AG04450 (cell line): Measurements from ENCODE around the gene DCDC2C. TPM values are rescaled to one million over a fixed set of nuclear protein-coding genes. Genes with fewer than 3 reads are reported as not detected.
"Not testable (repeated sequence)": the region's sequence is repeated elsewhere in the genome, so short reads cannot be mapped to it uniquely, and the experiment has no call there.

Source experiments
- CTCF ChIA-PET: fragments of 300-600, 350-600 bp; formaldehyde crosslinking; extraction: SDS; loops from one replicate; lab custom pipeline; 2022; ENCODE audit warnings: antibody characterized with exemption, inconsistent platforms; lab: Charles Lee
- POLR2A ChIA-PET: fragments of 350-600 bp; formaldehyde crosslinking; extraction: SDS; loops from one replicate; lab custom pipeline; 2021; ENCODE audit warnings: antibody characterized with exemption, inconsistent platforms; lab: Yijun Ruan, JAX
- DNase-seq: peaks from one replicate; pipeline ENCODE4 v3.0.0-alpha.2; 2011; ENCODE audit warnings: low read depth, low spot score
- H3K27ac ChIP-seq: one replicate; pipeline ENCODE4 v1.5.1; 2012; ENCODE audit warnings: low read depth, low read length, control low read depth
- H3K27me3 ChIP-seq: one replicate; pipeline ENCODE4 v1.6.0; 2012; ENCODE audit warnings: low read length; ENCODE audit not compliant: control insufficient read depth, insufficient read depth
- H3K4me3 ChIP-seq: 2 replicates; pipeline ENCODE4 v1.5.1; 2011; ENCODE audit warnings: mild to moderate bottlenecking, low read depth, low read length, control low read depth
- H3K9me3 ChIP-seq: 2 replicates; pipeline ENCODE4 v1.5.1; 2012; ENCODE audit warnings: low read length; ENCODE audit not compliant: control insufficient read depth, insufficient read depth
- CTCF ChIP-seq: IDR thresholded peaks from 2 replicates; pipeline ENCODE4 v1.5.1; 2011; ENCODE audit warnings: low read depth, low read length, control low read depth, inconsistent platforms
- polyA plus RNA-seq: library from polyadenylated mRNA; depleted of rRNA; stranded (reverse); fragments of >200 nt; gene quantifications from 2 replicates; pipeline ENCODE4 v1.2.3, GENCODE V29; 2011

Gene DCDC2C
- polyA plus RNA-seq, 1 experiment: not detected

- DNase-seq: peak; percentile 21
- ChIA-PET POLR2A (interaction anchor here (0.6 to 2.1 kb wide), 5 partner anchors 10 to 137 kb away, joined by 3 to 9 read pairs (median 4); partner anchors contain the start of gene RNASEH1), CTCF (interaction anchor here (0.6 to 0.9 kb wide), 2 partner anchors 133 to 233 kb away, joined by 3 read pairs; no protein-coding TSS in a partner anchor)
These were observed 46.3 kb upstream of the DCDC2C start for GRCh38 chr2:3656762-3657721.

GRCh38 chr2:3657881-3658280 lies 45.5 kb upstream of the DCDC2C start, which contains the start of gene ALLC:
ALLC (plus strand) TSS chr2:3658200; CDS start chr2:3671158, 12,958 bp downstream.
- Histone ChIP-seq H3K9me3 (peaks cover 12% of the 10 kb centered on the region), H3K4me3 (no peak within 1 kb of the TSS), H3K27ac (peak within 1 kb of the TSS; percentile 39), H3K27me3 (no peaks in the 10 kb centered on the region)
- no peak for DNase-seq
- POLR2A ChIA-PET: interaction anchor here (0.8 to 2.1 kb wide), 3 partner anchors 9 to 122 kb away, joined by 3 to 9 read pairs (median 3); partner anchors contain the start of gene RNASEH1
- CTCF ChIA-PET: interaction anchor here (0.6 kb wide), 1 partner anchor 134 kb away, joined by 3 read pairs; no protein-coding TSS in a partner anchor
- TF ChIP-seq CTCF: no peak

More at GRCh38 chr2:3656762-3657721, 46.3 kb upstream of the DCDC2C start:
- no peak overlapping the region for H3K4me3 ChIP-seq
- no peaks in the 10 kb centered on the region for H3K27me3 ChIP-seq
- peak overlapping the region; percentile 39 for H3K27ac ChIP-seq
- peaks cover 12% of the 10 kb centered on the region for H3K9me3 ChIP-seq
- no peak for TF ChIP-seq CTCF

GRCh38 chr2:3659447-3660432 lies 43.6 kb upstream of the DCDC2C start:
- H3K27me3 ChIP-seq: no peaks in the 10 kb centered on the region
- ChIA-PET CTCF (interaction anchor here (1.2 kb wide), 1 partner anchor 9 kb away, joined by 4 read pairs; no protein-coding TSS in a partner anchor), POLR2A (no interaction called here)
- H3K9me3 ChIP-seq: peaks cover 3% of the 10 kb centered on the region; the same call in 1 of the 2 replicates
- TF ChIP-seq CTCF: no peak
- no peak overlapping the region for H3K4me3 ChIP-seq
- DNase-seq: no peak
- peak overlapping the region; percentile 31 for H3K27ac ChIP-seq

- H3K9me3 ChIP-seq, DNase-seq, POLR2A ChIA-PET, H3K4me3 ChIP-seq, H3K27ac ChIP-seq, H3K27me3 ChIP-seq: not testable (repeated sequence)
- CTCF ChIA-PET: interaction anchor here (1.3 kb wide), 1 partner anchor 237 kb away, joined by 6 read pairs; no protein-coding TSS in a partner anchor
These were observed 42.7 kb upstream of the DCDC2C start for GRCh38 chr2:3660640-3661039.
